NB4 (cell line): Measurements from ENCODE around the gene PLPPR5.

ENCODE experiments used
- DNase-seq: peaks from one replicate; pipeline ENCODE4 v3.0.0; 2010; ENCODE audit warnings: low read depth
- H3K4me3 ChIP-seq: one replicate; pipeline ENCODE4 v1.5.1; 2011; ENCODE audit warnings: mild to moderate bottlenecking, low read depth, low read length, moderate library complexity
- CTCF ChIP-seq: IDR thresholded peaks from one replicate; pipeline ENCODE4 v1.5.1; 2012; ENCODE audit warnings: low read depth, low read length
- MAX ChIP-seq: IDR thresholded peaks from 2 replicates; pipeline ENCODE4 v1.6.1; 2011; ENCODE audit warnings: low read depth, low read length
- MYC ChIP-seq: IDR thresholded peaks from 2 replicates; pipeline ENCODE4 v1.6.1; 2011; ENCODE audit warnings: low read depth, low read length
- POLR2A ChIP-seq: IDR thresholded peaks from 2 replicates; pipeline ENCODE4 v1.6.1; 2011; ENCODE audit warnings: mild to moderate bottlenecking; ENCODE audit not compliant: insufficient read length; ENCODE audit errors: extremely low read depth

PLPPR5 gene

DNA sequence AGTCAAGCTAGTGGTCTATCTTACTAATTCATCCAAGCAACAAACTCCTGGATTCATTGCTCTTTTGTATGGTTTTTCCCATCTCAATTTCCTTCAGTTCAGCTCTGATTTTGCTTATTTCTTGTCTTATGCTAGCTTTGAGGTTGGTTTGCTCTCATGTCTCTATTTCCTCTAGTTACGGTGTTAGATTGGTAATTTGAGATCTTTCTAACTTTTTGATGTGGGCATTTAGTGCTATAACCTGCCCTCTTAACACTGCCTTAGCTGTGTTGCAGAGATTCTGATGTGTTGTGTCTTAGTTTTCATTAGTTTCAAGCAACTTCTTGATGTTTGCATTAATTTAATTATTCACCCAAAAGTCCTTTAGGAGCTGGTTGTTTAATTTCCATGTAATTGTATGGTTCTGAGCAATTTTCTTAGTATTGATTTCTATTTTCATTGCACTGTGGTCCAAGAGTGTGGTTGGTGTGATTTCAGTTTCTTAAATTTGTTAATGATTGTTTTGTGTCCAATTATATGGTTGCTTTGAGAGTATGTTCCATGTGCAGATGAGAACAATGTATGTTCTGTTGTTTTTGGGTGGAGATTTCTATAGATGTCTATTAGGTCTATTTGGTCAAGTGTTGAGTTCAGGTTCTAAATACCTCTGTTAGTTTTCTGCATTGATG is 154.6 kb downstream of the PLPPR5 start:
- DNase-seq: no peak
- TF ChIP-seq POLR2A (no peak), CTCF (no peak), MYC (no peak), MAX (no peak)
- H3K4me3 ChIP-seq: no peak overlapping the region

GRCh38 chr1:98842241-98842640 is 162.4 kb downstream of the PLPPR5 start:
- DNase-seq: no peak
- TF ChIP-seq MAX (no peak), CTCF (no peak), MYC (no peak), POLR2A (no peak)
- no peak overlapping the region for H3K4me3 ChIP-seq
